H9 (cell line): Measurements from ENCODE around the gene KRTAP10-4. TPM values are rescaled to one million over a fixed set of nuclear protein-coding genes. Genes with fewer than 3 reads are reported as not detected.

Experiments
- DNase-seq: peaks from one replicate; pipeline ENCODE4 v3.0.0-alpha.2; 2017
- H2AFZ ChIP-seq: one replicate; pipeline ENCODE4 v1.6.1; 2013; ENCODE audit warnings: mild to moderate bottlenecking, low read length, control low read depth, moderate library complexity
- H2AK5ac ChIP-seq: 2 replicates; pipeline ENCODE4 v1.6.1; 2013; ENCODE audit warnings: low read length, control low read depth, mixed read lengths; ENCODE audit not compliant: insufficient read length
- H2BK120ac ChIP-seq: one replicate; pipeline ENCODE4 v1.6.1; 2013; ENCODE audit warnings: low read depth, mild to moderate bottlenecking, low read length, control low read depth, inconsistent platforms; ENCODE audit not compliant: poor library complexity, severe bottlenecking
- H2BK12ac ChIP-seq: 2 replicates; pipeline ENCODE4 v1.6.1; 2013; ENCODE audit warnings: low read length, control low read depth, mixed read lengths, low read depth; ENCODE audit not compliant: insufficient read length
- H2BK15ac ChIP-seq: 2 replicates; pipeline ENCODE4 v1.6.1; 2013; ENCODE audit warnings: low read depth, low read length, control low read depth
- H2BK20ac ChIP-seq: one replicate; pipeline ENCODE4 v1.6.1; 2013; ENCODE audit warnings: low read depth, mild to moderate bottlenecking, low read length, control low read depth, inconsistent platforms; ENCODE audit not compliant: poor library complexity, severe bottlenecking
- H2BK5ac ChIP-seq: 2 replicates; pipeline ENCODE4 v1.6.1; 2013; ENCODE audit warnings: low read length, control low read depth, mixed read lengths; ENCODE audit not compliant: insufficient read length
- H3K14ac ChIP-seq: 2 replicates; pipeline ENCODE4 v1.6.1; 2013; ENCODE audit warnings: low read length, control low read depth; ENCODE audit not compliant: insufficient read depth
- H3K18ac ChIP-seq: 2 replicates; pipeline ENCODE4 v1.6.1; 2013; ENCODE audit warnings: low read depth, mild to moderate bottlenecking, mixed read lengths, low read length, control low read depth; ENCODE audit not compliant: insufficient read length
- H3K23ac ChIP-seq: 2 replicates; pipeline ENCODE4 v1.6.1; 2013; ENCODE audit warnings: low read length, control low read depth, mixed read lengths, low read depth; ENCODE audit not compliant: insufficient read length
- H3K23me2 ChIP-seq: 2 replicates; pipeline ENCODE4 v1.6.1; 2013; ENCODE audit warnings: low read depth, mild to moderate bottlenecking, mixed read lengths, low read length, control low read depth; ENCODE audit not compliant: insufficient read length, poor library complexity, severe bottlenecking
- H3K27ac ChIP-seq: 2 replicates; pipeline ENCODE4 v1.5.1; 2013; ENCODE audit warnings: low read length, control low read depth, mixed read lengths, low read depth; ENCODE audit not compliant: insufficient read length
- H3K27me3 ChIP-seq: 2 replicates; pipeline ENCODE4 v1.6.1; 2013; ENCODE audit warnings: low read length, control low read depth, inconsistent platforms; ENCODE audit not compliant: insufficient read depth
- H3K4ac ChIP-seq: 2 replicates; pipeline ENCODE4 v1.6.1; 2013; ENCODE audit warnings: low read depth, mild to moderate bottlenecking, control low read depth, inconsistent platforms, low read length, moderate library complexity
- H3K4me1 ChIP-seq: 2 replicates; pipeline ENCODE4 v1.6.1; 2013; ENCODE audit warnings: low read length, control low read depth, inconsistent platforms; ENCODE audit not compliant: insufficient read depth
- H3K4me2 ChIP-seq: 2 replicates; pipeline ENCODE4 v1.6.1; 2013; ENCODE audit warnings: low read length, control low read depth, mixed read lengths; ENCODE audit not compliant: insufficient read length, insufficient read depth
- H3K56ac ChIP-seq: 2 replicates; pipeline ENCODE4 v1.6.1; 2013; ENCODE audit warnings: low read depth, mild to moderate bottlenecking, mixed read lengths, low read length, control low read depth; ENCODE audit not compliant: insufficient read length
- H3K79me1 ChIP-seq: 2 replicates; pipeline ENCODE4 v1.6.1; 2013; ENCODE audit warnings: low read depth, mild to moderate bottlenecking, moderate library complexity, low read length, control low read depth, inconsistent platforms; ENCODE audit not compliant: insufficient read depth, poor library complexity, severe bottlenecking
- H3K79me2 ChIP-seq: 2 replicates; pipeline ENCODE4 v1.6.1; 2013; ENCODE audit warnings: low read length, control low read depth, inconsistent platforms; ENCODE audit not compliant: insufficient read depth
- H3K9ac ChIP-seq: 2 replicates; pipeline ENCODE4 v1.6.1; 2013; ENCODE audit warnings: low read length, control low read depth, mixed read lengths; ENCODE audit not compliant: insufficient read length; ENCODE audit errors: extremely low read depth
- H3K9me3 ChIP-seq: one replicate; pipeline ENCODE4 v1.6.1; 2013; ENCODE audit warnings: low read depth, low read length, inconsistent platforms; ENCODE audit not compliant: control insufficient read depth
- H3T11ph ChIP-seq: one replicate; pipeline ENCODE4 v1.6.1; 2013; ENCODE audit warnings: mild to moderate bottlenecking, low read length, control low read depth, inconsistent platforms
- H4K20me1 ChIP-seq: one replicate; pipeline ENCODE4 v1.6.1; 2013; ENCODE audit not compliant: control insufficient read depth, insufficient read length, insufficient read depth
- H4K5ac ChIP-seq: 2 replicates; pipeline ENCODE4 v1.6.1; 2013; ENCODE audit warnings: low read depth, mild to moderate bottlenecking, mixed read lengths, low read length, control low read depth; ENCODE audit not compliant: insufficient read length
- H4K8ac ChIP-seq: replicated peaks from 2 replicates; pipeline ENCODE4 v1.6.1; 2013; ENCODE audit warnings: low read length, control low read depth, mixed read lengths, low read depth; ENCODE audit not compliant: insufficient read length
- H4K91ac ChIP-seq: 2 replicates; pipeline ENCODE4 v1.6.1; 2013; ENCODE audit warnings: low read depth, mild to moderate bottlenecking, moderate library complexity, mixed read lengths, low read length, control low read depth; ENCODE audit not compliant: insufficient read length
- H3K27ac Mint-ChIP-seq, 3 experiments: 2 replicates in 2 of 3; 3 replicates in 1 of 3; pipeline ENCODE4 v1.8.0; 2020 to 2021; ENCODE audit warnings: mixed read lengths in 3 of 3, mild to moderate bottlenecking in 1 of 3, moderate library complexity in 1 of 3
- H3K27me3 Mint-ChIP-seq: 2 replicates; pipeline ENCODE4 v1.8.0; 2021; ENCODE audit warnings: low read depth, mild to moderate bottlenecking, moderate library complexity, mixed read lengths
- H3K36me3 Mint-ChIP-seq, 3 experiments: 2 replicates in 2 of 3; 3 replicates in 1 of 3; pipeline ENCODE4 v1.8.0; 2020 to 2021; ENCODE audit warnings: low read depth in 3 of 3, mixed read lengths in 3 of 3; ENCODE audit not compliant: insufficient read depth in 1 of 3
- H3K4me1 Mint-ChIP-seq, 2 experiments: 2 replicates each; pipeline ENCODE4 v1.8.0; 2020; ENCODE audit warnings: mixed read lengths in 2 of 2
- H3K4me3 Mint-ChIP-seq, 2 experiments: 2 replicates in 1 of 2; 3 replicates in 1 of 2; pipeline ENCODE4 v1.8.0; 2020 to 2021; ENCODE audit warnings: mild to moderate bottlenecking in 2 of 2, mixed read lengths in 2 of 2, moderate library complexity in 1 of 2
- H3K9me3 Mint-ChIP-seq, 2 experiments: 2 replicates in 1 of 2; 3 replicates in 1 of 2; pipeline ENCODE4 v1.8.0; 2020; ENCODE audit warnings: mild to moderate bottlenecking in 2 of 2, mixed read lengths in 2 of 2, moderate library complexity in 1 of 2
- whole genome bisulfite sequencing: extraction: QIAGEN DNeasy Blood & Tissue Kit; methylation state at CpG from one replicate; pipeline ENCODE4 v1.1.7; 2013; ENCODE audit warnings: missing lambda C conversion rate, low lambda C conversion rate, mixed read lengths; ENCODE audit not compliant: insufficient read length; ENCODE audit errors: extremely low coverage; 5-methylcytosine and 5-hydroxymethylcytosine counted together
- total RNA-seq: library from RNA; stranded (reverse); gene quantifications from 2 replicates; pipeline ENCODE4 v1.2.1, GENCODE V29; 2021
- TF ChIP-seq, protein P1 (sequence below): fragments of 200-600 bp; sonication (generic); conservative IDR thresholded peaks from 3 replicates; pipeline ENCODE4 v1.8.0; 2021; ENCODE audit warnings: antibody characterized with exemption, mild to moderate bottlenecking

KRTAP10-4 gene
- total RNA-seq, 1 experiment from 2014 or later, result not detected

DNA sequence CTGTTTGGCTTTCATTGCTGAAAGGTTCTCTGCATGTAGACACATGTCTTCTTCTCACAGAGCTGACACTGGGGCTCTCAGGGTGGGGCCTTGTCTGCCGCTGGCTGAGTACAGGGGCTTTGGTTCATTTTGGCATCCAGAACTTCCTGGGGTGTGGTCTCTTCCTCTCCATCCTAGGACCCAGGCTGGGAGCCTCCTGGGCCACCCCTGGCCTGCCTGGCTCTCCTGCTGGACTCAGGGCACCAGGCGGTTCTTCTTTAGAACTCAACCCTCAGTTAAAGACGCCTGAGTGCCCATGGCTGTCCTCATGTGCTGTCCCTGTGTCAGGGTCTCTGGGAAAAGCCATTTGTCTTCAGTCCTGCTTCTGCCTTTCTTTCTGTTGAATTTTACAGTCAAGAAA is 12.4 kb downstream of the KRTAP10-4 start:
- Histone ChIP-seq H2BK12ac (no peak overlapping the region), H3K9ac (no peak overlapping the region), H3T11ph (no peak overlapping the region), H3K23me2 (no peaks in the 10 kb centered on the region), H2BK120ac (no peak overlapping the region), H3K56ac (no peak overlapping the region), H4K5ac (no peak overlapping the region), H3K4me2 (no peak overlapping the region), H2AFZ (no peak overlapping the region), H3K4ac (no peak overlapping the region), H4K8ac (no peak overlapping the region), H2BK20ac (no peak overlapping the region), H3K4me1 (no peaks in the 10 kb centered on the region), H3K79me2 (no peaks in the 10 kb centered on the region), H3K79me1 (no peaks in the 10 kb centered on the region), H2BK5ac (no peak overlapping the region), H4K91ac (no peak overlapping the region), H3K27me3 (no peaks in the 10 kb centered on the region), H2BK15ac (no peak overlapping the region), H3K23ac (no peak overlapping the region), H3K14ac (no peak overlapping the region), H3K18ac (no peak overlapping the region), H4K20me1 (no peaks in the 10 kb centered on the region), H3K9me3 (no peaks in the 10 kb centered on the region), H3K27ac (no peak overlapping the region), H2AK5ac (no peak overlapping the region)
- no peak overlapping the region for H3K27ac Mint-ChIP-seq
- peaks cover 0 to 11% (median 0%) of the 10 kb centered on the region in 3 experiments; a peak in 4 of 7 replicates for H3K36me3 Mint-ChIP-seq
- no peak overlapping the region for H3K4me3 Mint-ChIP-seq
- DNase-seq, result no peak
- H3K27me3 Mint-ChIP-seq, result peaks cover 14% of the 10 kb centered on the region
- TF ChIP-seq, protein P1, sequence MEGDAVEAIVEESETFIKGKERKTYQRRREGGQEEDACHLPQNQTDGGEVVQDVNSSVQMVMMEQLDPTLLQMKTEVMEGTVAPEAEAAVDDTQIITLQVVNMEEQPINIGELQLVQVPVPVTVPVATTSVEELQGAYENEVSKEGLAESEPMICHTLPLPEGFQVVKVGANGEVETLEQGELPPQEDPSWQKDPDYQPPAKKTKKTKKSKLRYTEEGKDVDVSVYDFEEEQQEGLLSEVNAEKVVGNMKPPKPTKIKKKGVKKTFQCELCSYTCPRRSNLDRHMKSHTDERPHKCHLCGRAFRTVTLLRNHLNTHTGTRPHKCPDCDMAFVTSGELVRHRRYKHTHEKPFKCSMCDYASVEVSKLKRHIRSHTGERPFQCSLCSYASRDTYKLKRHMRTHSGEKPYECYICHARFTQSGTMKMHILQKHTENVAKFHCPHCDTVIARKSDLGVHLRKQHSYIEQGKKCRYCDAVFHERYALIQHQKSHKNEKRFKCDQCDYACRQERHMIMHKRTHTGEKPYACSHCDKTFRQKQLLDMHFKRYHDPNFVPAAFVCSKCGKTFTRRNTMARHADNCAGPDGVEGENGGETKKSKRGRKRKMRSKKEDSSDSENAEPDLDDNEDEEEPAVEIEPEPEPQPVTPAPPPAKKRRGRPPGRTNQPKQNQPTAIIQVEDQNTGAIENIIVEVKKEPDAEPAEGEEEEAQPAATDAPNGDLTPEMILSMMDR, result no peak
- WGBS, result no CpG with 5 or more reads among the region's 3 CpGs
- H3K4me1 Mint-ChIP-seq, result peaks cover 15 to 19% of the 10 kb centered on the region in 2 experiments
- H3K9me3 Mint-ChIP-seq, result peaks cover 4 to 14% of the 10 kb centered on the region in 2 experiments
